Measurements from ENCODE around the gene RFK.

RFK gene

GRCh38 chr9:76414661-76415060 is 20.4 kb upstream of the RFK start:
- in situ Hi-C loops (cut with MboI; ENCODE audit: low sequenced_read_pairs) = no loop called here

GRCh38 chr9:76413658-76414057 is 19.4 kb upstream of the RFK start:
- in situ Hi-C loops (cut with MboI; ENCODE audit: low sequenced_read_pairs) = no loop called here

- in situ Hi-C loops (cut with MboI; ENCODE audit: low sequenced_read_pairs) = no loop called here
Measured at GRCh38 chr9:76412638-76413037, 18.4 kb upstream of the RFK start.

GRCh38 chr9:76405868-76406267 is 11.6 kb upstream of the RFK start:
- in situ Hi-C loops (cut with MboI; ENCODE audit: low sequenced_read_pairs) = no loop called here

DNA sequence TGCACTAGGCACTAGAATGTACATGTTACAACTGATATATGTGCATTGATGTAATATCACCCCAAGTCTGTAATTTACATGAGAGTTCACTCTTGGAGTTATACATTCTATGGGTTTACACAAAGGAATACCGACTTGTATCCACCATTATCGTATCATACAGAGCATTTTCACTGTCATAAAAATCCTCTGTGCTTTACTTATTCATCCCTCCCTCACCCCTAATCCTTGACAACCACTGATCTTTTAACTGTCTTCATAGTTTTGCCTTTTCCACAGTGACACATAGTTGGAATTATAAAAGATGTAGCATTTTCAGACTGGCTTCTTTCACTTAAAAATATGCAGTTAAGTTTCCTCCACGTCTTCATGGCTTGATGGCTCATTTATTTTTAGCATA is 11.1 kb upstream of the RFK start:
- in situ Hi-C loops (cut with MboI; ENCODE audit: low sequenced_read_pairs) = no loop called here

DNA sequence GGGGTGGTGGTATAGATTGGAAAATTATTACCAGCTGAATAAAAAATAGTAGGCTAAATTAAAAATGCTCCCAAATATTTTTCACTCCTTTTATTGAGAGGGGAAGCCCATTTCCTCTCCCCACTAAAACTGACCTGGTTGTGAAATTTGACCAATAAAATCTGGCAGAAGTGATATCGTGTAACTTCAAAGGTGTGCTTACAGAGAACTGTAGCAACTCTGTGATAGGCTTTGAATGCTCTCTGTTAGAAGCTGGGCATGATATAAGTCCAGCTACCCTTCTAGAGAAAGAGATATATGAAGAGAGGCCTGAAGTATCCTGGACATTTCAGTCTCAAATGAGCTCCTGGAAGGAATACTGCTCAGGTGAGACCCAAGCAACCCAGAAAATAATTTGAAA is 10.2 kb upstream of the RFK start:
- in situ Hi-C loops (cut with MboI; ENCODE audit: low sequenced_read_pairs) = no loop called here

DNA sequence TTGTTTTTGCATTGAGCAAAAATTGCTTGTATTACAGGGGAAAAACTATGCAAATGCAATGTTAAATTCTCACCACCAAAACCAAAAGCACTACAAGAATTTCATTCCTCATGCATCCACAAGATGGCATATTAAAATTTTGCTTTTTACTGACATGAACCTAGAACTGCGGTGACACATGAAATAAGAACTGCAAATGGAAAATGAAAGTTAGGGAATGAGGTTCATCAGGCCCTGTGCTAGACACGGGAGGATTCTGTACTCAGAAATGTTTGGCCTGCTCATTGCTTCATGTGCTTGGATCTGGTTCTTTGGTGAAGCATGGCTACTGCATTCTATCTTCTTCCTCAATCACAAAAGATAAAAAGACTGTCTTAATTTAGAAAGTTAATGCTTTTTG is 9.1 kb upstream of the RFK start:
- in situ Hi-C loops (cut with MboI; ENCODE audit: low sequenced_read_pairs) = no loop called here

DNA sequence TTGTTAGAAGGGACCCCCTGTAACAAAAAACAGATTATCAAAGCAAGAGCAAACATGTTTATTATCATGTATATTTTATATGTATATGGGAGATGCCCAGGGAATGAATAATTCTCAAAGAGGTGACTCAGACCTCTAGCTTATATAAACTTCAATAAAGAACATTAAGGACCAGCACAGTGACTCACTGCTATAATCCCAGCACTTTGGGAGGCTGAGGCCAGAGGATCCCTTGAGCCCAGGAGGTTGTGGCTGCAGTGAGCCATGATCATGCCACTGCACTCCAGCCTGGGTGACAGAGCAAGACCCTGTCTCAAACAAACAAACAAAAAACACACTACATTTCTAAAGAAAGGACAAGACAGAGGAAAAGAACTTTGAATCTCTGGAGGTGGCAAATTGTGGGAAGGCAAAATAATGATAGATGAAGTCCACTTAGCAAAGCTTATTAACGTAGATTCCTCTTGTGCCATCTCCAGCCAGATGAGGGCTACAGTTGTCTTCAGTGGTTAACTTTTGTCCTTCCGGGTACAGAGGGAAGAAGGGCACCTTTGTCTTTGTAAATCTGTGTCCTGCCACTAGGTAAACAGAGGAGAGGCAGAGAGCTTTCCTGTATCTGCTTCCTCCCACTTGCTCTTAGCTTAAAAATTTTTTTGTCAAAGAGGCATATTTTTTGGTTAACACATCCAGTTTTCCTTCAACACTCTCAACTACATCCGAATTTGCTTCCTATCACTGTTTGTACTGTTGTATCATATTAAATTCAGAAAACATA is 7.5 kb upstream of the RFK start:
- in situ Hi-C loops (cut with MboI; ENCODE audit: low sequenced_read_pairs) = no loop called here

DNA sequence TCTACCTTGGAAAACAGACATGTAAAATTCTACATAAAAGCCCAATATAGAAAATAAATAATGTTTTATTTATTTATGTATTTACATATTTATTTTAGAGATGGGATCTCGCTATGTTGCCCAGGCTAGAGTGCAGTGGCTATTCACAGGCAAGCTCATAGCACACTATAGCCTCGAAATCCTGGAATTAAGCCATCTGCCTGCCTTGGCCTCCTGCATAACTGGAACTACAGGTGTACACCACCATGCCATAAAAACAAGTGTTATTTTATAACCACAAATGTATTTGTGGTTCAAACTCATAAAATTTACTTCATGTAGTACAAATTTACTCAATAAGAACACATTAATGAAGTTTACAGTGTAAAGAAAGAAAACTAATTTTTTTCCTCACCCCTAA is 7.0 kb upstream of the RFK start:
- in situ Hi-C loops (cut with MboI; ENCODE audit: low sequenced_read_pairs) = no loop called here

DNA sequence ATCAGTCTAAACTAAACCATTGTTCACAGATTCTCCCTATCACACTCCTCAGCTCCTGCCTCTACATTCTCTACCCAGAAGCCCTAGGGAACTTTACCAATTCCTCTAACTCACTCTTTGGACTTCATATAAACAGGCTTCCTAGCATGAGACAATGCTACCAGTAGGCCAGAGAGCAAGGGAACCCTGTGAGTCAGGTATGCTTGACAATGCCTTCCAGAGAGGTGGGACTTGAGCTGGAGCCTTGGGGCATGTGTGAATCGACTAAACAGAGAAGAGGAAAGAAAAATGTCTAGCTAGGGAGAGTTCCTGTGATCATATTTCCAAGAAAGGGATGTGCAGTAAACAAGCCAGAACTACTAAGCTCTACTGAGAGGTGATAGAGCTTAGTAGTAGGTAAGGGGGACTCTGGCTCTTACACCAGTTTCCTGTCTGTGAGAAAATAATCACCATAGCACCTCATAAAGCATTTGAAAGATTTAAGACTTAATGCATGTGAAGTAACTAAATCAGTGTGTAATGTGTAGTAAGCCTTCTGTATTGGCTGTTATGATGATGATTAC is 6.4 kb upstream of the RFK start:
- in situ Hi-C loops (cut with MboI; ENCODE audit: low sequenced_read_pairs) = no loop called here

DNA sequence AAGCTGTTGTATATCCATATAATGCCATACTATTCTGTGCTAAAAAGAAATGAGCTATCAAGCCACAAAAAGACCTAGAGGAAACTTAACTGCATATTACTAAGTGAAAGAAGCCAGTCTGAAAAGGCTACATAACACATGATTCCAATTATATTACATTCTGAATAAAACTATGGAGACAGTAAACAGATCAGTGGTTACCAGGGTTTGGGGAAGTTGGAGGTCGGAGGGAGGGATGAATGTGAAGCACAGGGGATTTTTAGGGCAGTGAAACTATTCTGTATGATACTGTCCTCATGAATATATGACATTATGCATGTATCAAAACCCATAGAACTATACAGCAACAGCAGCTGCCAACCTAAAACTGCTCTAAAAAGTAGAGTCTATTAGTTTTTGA is 5.6 kb upstream of the RFK start:
- in situ Hi-C loops (cut with MboI; ENCODE audit: low sequenced_read_pairs) = no loop called here

GRCh38 chr9:76396597-76396996 is 2.4 kb upstream of the RFK start:
- in situ Hi-C loops (cut with MboI; ENCODE audit: low sequenced_read_pairs) = no loop called here

- in situ Hi-C loops (cut with MboI; ENCODE audit: low sequenced_read_pairs) = no loop called here
Measured at GRCh38 chr9:76396144-76396543, 1.9 kb upstream of the RFK start.

DNA sequence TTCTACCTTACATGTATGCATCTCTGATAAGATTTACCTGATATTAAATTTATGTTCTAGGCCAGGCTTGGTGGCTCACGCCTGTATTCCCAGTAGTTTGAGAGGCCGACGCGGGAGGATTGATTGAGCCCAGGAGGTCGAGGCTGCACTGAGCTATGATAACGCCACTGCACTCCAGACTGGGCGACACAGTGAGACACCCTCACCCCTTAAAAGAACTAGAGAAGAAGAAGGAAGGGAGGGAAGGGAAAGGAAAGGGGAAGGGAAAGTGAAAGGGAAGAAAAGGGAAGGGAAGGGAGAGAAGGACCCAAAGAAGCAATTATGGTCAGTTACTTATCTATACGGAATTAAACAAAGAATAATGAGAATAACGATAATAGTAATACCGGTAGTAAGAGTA is 1.2 kb upstream of the RFK start:
- in situ Hi-C loops (cut with MboI; ENCODE audit: low sequenced_read_pairs) = no loop called here

DNA sequence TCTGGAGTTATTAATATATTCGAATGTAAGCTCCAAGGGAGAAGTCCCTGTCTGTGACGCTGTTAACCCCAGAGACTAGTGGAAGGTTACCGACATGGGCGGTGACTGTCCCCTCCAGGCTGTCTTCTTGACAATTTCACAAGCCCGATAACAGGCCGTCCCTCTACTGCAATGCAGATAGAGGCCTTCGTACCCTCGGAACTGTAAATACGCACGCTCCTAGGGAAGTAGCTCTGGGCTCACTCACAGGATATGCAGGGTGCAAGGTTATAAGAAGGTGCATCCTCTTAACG is 680 bp upstream of the RFK start:
- in situ Hi-C loops (cut with MboI; ENCODE audit: low sequenced_read_pairs) = no loop called here

DNA sequence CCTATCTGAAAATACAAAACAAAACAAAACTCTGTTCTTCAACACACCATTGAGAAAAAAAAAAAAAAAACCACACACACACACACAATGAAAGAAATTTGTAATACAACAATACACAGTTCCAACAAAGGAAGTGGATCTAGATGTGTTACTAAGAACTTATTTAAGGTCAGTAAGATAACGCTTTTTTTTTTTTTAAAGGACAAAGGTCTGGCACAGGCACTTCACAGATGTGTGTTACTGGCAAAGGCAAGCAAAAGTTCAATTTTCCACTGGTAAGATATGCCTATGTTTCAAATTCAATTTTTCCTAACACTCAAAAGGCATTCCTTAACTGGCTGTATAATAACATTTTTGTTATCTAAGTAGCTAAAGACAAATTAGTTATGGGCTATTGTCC is 3.6 kb downstream of the RFK start:
- in situ Hi-C loops (cut with MboI; ENCODE audit: low sequenced_read_pairs) = no loop called here

DNA sequence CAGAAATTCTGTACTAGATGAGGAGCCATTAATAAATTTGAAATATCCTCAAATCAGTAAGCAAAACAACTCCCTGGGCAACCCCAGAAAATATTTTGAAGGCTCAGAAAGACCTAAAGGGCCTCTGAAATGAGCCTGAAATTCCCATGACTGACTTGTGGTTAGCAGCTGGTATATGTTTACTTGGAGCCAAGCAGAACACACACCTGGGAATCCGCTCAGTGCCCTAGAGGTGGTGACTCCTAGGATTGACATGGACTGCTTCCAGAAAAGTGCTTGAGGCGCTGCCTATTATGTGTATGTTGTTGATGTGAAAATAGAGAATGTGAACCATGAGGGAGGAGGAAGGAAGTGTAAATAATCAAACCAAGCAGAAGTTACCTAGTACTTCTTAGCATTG is 14.7 kb downstream of the RFK start:
- in situ Hi-C loops (cut with MboI; ENCODE audit: low sequenced_read_pairs) = no loop called here

DNA sequence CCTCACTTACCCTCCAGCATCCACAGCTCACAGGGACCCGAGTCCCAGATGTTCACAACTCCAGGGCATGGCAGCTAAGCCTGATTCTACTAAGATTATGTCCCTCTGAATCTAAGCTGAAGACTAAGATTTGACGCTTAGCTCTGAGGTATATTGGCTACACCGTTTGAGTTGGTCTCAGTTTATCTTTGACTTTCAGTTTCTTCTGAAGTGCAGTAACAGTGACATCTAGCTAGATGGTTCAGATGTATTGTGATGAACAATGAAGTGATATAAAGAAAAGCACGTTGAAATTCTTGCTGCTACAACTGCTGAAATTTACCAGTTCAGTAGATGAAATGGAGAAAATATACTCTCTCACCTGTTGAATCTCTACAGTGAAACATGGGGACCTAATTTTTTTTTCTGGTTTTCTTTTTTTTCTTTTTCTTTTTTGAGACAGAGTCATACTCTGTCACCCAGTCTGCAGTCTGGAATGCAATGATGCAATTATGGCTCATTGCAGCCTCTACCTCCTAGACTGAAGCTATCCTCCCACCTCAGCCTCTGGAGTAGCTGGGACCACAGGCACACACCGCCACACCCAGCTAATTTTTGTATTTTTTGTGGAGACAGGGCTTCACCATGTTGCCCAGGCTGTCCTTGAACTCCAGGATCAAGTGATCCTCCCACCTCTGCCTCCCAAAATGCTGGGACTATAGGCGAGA is 15.7 kb downstream of the RFK start:
- in situ Hi-C loops (cut with MboI; ENCODE audit: low sequenced_read_pairs) = no loop called here

GRCh38 chr9:76377791-76378190 is 16.4 kb downstream of the RFK start:
- in situ Hi-C loops (cut with MboI; ENCODE audit: low sequenced_read_pairs) = no loop called here

GRCh38 chr9:76374783-76375559 is 19.3 kb downstream of the RFK start:
- in situ Hi-C loops (cut with MboI; ENCODE audit: low sequenced_read_pairs) = no loop called here

DNA sequence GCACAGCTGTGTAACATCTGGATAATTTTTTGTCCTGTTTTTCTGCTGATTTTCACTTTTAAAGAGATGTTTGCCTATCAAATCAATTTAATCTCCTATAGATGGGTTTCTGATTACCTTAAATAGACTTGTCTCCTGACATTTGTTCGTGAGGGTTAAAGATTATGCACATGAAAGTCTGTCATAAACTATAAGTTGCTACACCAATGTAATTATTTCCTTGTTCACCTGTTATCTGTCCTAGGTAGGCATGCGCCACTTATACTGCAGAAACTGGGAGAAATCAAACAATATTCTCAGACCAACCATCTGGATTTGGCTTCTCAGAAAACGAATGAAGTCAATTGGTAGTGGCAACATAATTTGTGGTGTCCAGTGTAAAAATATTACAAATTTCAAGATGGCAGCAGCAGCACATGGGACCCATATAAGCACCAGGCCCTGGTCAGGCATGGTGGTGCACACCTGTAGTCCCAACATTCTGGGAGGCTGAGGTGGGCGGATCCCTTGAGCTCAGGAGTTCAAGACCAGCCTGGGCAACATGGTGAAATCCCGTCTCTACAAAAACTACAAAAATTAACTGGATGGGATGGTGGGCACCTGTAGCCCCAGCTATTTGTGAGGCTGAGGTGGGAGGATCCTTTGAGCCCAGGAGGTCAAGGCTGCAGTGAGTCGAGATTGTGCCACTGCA is 20.3 kb downstream of the RFK start:
- in situ Hi-C loops (cut with MboI; ENCODE audit: low sequenced_read_pairs) = no loop called here

Data from HL-60/S4 treated with phorbol 12-myristate 13-acetate at 8.2 ng/mL for 4 days and 3 days (cell line).